Stimulated activated CD8-positive, alpha-beta memory T cell treated with anti-CD3 and anti-CD28 coated beads, Interleukin-12 subunit alpha, Interleukin-12 subunit beta, amount 100 ng/mL, for 1 hour (primary cell): Measurements from ENCODE around the gene NCBP2L.

Source experiments
- DNase-seq: peaks from one replicate; pipeline ENCODE4 v3.0.0-alpha.2; 2020; ENCODE audit warnings: low read depth

The NCBP2L gene

GRCh38 chrX:107752714-107753113 is 24.8 kb upstream of the NCBP2L start:
- DNase-seq: no peak

- no peak for DNase-seq
These were observed 24.3 kb upstream of the NCBP2L start for GRCh38 chrX:107753187-107753586.

DNA sequence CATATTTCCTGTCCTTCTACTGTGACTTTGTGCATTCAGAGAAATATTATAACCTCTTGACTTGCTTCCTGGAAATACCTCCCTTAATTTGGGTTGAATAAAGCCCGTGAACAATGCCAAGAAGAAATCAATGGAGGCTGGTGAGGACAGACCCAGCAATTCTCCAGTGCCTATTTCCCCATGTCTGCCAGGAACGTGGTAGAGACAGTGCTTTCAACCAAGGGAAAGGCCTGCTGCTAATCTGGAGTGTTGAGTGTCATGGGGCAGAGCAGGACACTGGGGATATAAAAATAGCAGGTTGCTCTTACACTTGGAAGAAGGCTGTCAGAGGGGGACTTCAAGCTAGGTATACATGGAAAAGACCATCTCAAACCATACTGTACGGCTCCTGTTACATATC is 21.8 kb upstream of the NCBP2L start:
- DNase-seq: no peak

DNA sequence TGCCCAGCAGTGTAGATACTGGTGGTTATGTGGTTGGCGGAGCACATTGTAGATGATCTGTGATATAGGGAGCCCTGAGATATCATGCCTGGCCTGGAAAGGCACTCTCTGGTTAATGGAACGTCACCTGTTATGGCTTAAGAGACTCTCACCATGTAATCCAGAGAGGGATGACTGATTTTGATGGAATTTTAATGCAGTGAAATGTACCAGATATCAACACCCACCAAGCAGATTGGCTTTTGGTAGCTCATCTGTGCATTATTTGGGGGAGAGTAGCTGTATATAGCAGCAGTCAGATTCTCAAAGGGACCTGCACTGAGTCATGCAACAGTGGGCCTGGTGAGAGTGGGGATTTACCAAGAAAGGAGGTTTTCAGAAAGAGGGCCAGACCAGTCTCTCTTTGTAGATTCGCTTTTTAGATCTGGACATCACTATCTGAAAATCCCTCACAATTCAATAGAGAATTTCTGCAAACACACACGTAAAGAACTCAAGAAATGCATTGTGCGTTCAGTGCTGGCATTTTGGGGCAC is 19.2 kb upstream of the NCBP2L start:
- no peak for DNase-seq

- no peak for DNase-seq
These were observed 17.0 kb upstream of the NCBP2L start for GRCh38 chrX:107760304-107761077.

DNA sequence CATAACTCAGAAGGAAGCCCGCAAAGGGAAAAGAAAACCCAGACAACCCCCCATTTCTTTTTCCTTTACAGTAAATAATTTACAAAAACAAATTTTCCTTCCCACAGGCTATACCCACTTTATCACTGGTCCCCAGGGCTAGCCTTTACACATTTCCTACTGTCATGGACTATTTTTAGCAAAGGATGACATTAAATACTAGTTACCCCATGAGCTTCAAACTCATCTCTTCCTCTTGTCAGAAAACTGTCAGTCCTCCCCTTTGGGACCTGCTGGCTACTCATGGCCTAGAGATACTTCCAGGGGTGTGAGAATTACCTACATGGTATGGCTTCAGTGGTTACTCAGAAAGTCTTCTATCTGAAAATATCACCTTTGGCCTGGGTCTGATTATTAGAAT is 13.9 kb upstream of the NCBP2L start:
- no peak for DNase-seq

DNA sequence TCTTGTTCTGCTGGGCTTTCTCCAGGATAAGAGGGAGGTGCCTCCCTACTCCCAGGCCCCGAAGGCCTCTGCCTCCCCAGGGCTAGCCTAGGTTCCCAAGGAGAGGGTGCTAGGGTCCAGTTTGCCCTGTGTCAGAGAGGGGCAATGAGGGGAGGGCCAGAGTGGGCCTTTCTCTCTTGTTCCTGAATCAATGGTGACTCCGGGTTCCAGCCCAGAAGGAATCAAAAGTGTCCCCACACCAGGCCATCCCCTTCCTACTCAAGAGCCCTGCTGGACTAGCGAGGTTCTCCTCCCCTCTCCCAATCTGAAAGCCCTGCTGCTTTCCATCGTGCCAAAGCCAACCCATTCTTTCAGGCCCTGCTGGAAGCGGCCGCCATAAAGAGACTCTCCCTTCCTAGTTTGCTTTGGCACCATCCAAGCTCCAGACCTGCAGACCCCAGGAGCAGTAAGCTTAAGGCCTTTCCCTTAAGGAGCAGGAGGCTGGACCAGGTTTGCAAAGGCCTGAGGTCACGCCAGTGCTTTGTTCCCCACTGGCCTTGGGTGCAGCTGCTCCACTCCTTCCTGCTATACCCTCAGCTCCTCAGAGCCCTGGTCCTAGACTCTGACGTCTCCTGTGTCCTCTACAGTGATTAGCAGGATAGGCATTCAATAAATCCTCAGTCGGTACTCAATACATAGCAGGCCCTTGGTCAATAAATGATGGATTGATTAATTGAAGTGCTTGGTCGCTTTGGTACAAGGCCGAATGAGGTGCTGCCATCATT is 12.5 kb upstream of the NCBP2L start:
- DNase-seq: no peak

DNA sequence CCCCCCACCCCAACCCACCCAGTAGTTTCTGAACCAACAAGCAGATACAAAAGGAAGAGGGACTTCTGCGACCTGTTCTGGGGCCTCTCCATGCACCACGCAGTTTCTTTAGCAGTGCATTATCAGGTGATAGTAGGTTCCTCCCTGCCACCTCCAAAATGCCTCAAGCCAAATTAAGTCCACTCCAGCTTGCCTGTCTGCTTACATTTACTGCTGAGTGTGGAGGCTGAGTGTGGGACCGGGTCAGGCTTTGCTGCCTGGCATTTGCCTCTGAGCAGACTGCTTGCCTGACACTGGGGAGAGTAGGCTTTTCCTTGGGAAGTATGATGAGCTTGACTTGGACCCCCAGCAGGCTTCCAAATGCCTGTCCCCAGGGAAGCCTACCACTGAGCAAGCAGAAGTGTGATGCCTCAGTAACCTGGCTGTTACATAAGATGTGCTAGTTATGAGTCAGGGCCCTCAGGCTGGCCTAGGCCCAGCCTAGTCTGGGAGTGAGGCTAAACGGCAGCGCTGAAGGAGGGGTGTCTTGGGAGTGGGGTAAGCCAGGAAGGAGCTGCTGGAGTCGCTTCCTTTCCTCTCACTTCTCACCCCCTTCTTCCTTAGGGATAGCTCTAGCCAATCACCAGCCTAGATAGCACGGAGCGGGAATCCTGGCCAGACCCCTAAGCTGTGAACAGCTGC is 10.9 kb upstream of the NCBP2L start:
- no peak for DNase-seq

- DNase-seq: no peak
These were observed 9.5 kb upstream of the NCBP2L start for GRCh38 chrX:107768051-107768450.

DNA sequence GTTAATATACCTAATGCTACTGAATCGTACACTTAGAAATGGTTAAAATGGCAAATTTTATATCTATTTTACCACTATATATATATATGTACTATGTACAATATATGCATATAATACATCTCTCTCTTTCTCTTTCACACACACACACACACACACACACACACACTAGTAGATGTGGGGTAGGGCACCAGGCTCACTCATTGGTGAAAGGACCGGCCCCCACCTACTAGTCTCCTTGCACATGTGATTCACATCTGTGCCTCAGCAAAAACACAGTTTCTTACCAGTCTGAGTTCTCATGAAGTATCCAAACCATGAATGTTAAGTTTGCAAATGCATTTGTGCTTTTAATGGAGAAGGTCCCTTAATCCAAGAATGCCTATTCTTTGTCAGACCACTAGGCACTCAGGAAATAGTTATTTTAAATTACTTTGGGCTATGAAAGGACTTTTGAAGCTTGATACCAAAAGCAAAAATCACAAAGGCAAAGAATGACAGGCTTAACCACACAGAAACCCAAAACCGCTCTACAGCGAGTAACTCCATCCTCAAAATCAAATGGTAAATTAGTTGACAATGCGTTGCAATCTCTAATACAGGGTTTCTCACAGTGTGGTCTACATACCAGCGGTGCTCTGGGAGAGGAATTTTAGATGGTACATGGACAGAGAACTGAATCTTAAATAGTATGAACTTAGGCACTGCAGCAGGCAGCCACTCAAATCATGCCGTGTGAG is 7.8 kb upstream of the NCBP2L start:
- DNase-seq: no peak

- no peak for DNase-seq
These were observed 4.3 kb upstream of the NCBP2L start for GRCh38 chrX:107773206-107773605.

- DNase-seq: no peak
These were observed 3.6 kb upstream of the NCBP2L start for GRCh38 chrX:107773906-107774435.

DNA sequence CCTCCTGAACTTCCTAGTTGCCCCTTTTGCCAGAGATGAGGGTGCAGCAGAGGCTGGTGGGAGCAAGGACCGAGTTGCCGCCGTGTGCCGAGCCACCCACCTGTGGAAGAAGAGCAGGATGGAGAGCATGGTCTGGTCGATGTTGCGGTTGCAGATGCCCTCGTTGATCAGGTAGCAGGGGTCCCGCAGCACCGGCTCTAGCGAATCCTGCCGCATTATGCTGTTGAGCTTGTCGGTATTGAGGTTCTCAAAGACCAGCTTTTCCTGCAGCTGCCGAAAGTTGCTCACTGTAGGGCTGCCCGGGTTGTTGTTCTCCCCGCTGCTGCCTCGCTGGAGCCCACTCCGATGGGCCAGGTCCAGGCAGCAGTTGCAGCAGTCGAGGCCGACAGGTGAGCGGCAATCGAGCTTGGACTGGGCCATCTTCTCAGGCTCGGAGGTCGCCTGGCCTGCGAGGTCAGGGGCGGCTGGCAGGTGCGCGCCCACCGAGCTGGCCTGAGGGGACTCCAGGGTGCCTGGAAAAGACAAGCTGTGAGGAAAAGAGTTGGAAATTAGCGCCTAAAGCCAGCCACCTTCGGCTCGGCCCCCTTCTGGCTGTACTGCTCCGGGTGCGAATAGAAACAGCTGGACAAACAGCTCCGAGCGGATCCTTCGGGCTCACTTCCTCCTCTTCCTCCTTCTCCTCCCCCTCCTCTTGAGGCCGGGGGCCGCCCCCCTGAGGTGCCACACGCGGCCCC is 2.4 kb upstream of the NCBP2L start:
- DNase-seq: no peak

GRCh38 chrX:107775734-107776511 is 1.6 kb upstream of the NCBP2L start, which contains the start of gene TSC22D3:
TSS of gene TSC22D3 (minus strand) at chrX:107775787. CDS start at chrX:107775419, 368 bp downstream.
- peak; percentile 2 for DNase-seq

GRCh38 chrX:107776649-107777535 is 641 bp upstream of the NCBP2L start:
- DNase-seq: peak; percentile 47

DNA sequence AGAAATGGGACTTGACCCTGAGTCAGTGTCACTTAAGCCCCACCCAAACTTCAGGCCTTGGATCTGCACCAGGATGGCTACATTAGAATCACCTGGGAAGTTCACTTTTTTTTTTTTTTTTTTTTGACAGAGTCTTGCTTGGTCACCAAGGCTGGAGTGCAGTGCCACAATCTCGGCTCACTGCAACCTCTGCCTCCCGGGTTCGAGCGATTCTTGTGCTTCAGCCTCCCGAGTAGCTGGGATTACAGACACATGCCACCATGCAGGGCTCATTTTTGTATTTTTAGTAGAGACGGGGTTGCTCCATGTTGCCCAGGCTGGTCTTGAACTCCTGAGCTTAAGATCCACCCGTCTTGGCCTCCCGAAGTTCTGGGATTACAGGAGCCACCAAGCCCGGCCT is 3.0 kb downstream of the NCBP2L start:
- no peak for DNase-seq

DNA sequence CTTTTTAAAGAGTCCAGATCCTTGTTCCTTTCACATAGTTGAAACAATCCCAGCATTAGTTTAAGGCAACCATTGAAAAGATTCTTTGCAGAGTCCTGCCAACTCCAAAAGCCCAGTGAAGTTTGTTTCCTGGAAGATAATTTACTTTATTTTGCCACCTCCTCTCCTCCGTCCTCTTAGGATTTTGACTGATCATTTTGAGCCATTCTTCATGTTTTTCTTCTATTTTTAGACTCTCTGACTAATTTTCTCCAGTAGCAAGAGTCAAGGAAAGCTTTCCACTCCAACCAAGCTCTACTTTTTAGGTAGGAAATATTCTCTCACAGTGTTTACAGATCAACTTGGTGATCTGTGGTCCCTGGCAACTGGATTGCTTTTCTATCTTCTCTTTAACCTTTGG is 10.3 kb downstream of the NCBP2L start:
- no peak for DNase-seq

DNA sequence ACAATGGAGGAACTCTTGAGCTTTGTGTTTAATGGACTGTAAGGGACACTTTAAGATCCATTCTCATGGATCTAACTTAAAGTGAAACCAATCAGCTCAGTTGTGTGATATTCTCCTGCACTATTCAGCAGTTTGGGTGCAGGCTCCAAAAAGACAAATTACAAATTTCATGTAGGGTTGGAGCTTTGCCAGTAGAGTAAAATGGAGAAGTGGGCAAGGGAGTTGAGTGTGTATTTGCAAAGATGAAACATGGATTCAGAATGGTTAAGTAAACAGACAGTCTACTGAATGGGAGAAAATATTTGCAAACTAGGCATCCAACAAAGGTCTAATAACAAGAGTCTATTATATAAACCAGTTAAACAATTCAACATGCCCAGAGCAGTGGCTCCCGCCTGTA is 26.9 kb downstream of the NCBP2L start:
- no peak for DNase-seq

DNA sequence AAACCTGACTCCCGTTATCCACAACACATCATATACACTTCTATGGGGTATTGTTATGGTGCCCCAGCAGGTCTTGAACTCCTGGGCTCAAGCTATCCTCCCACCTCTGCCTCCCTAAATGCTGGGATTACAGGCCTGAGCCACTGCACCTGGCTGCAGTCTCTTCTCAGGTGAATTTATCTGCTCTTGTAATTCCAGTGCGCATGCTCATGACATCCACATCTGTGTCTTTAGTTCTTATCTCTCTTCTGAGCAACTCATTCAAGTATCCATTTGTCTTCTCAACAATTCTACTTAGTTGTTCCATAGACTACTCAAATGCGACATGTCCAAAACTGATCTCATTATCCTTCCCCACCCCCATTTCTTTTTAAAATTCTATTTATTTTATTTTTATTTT is 27.6 kb downstream of the NCBP2L start:
- no peak for DNase-seq
